ENCODE measurements around the gene CXCL6.

CXCL6 gene

GRCh38 chr4:73828956-73829355, 7.5 kb upstream of the CXCL6 start:
- H3K36me3 Mint-ChIP-seq: no peaks in the 10 kb centered on the region
- no peaks in the 10 kb centered on the region for H3K4me1 Mint-ChIP-seq
- no peak for ATAC-seq
- H3K9me3 Mint-ChIP-seq: peaks cover 2% of the 10 kb centered on the region
- H3K27ac Mint-ChIP-seq: no peak overlapping the region
- H3K4me3 Mint-ChIP-seq: no peak overlapping the region
- DNase-seq (ENCODE audit: low spot score in 2 of 2): no peak

- ATAC-seq (no peak), DNase-seq (ENCODE audit: low spot score in 2 of 2) (no peak)
- Mint-ChIP-seq H3K9me3 (peaks cover 2% of the 10 kb centered on the region), H3K4me3 (no peak overlapping the region), H3K36me3 (no peaks in the 10 kb centered on the region), H3K27ac (no peak overlapping the region), H3K4me1 (no peaks in the 10 kb centered on the region)
Measured at GRCh38 chr4:73831569-73831968, 4.9 kb upstream of the CXCL6 start.

- no peak overlapping the region for H3K27ac Mint-ChIP-seq
- peaks cover 2% of the 10 kb centered on the region for H3K9me3 Mint-ChIP-seq
- H3K4me1 Mint-ChIP-seq: no peaks in the 10 kb centered on the region
- H3K4me3 Mint-ChIP-seq: no peak overlapping the region
- ATAC-seq (no peak), DNase-seq (ENCODE audit: low spot score in 2 of 2) (no peak)
- no peaks in the 10 kb centered on the region for H3K36me3 Mint-ChIP-seq
Measured at GRCh38 chr4:73832651-73833237, 3.7 kb upstream of the CXCL6 start.

GRCh38 chr4:73839071-73839470, 2.6 kb downstream of the CXCL6 start:
- no peak overlapping the region for H3K27ac Mint-ChIP-seq
- H3K4me3 Mint-ChIP-seq: no peak overlapping the region
- H3K9me3 Mint-ChIP-seq: peaks cover 3% of the 10 kb centered on the region
- no peaks in the 10 kb centered on the region for H3K36me3 Mint-ChIP-seq
- DNase-seq (ENCODE audit: low spot score in 2 of 2) (no peak), ATAC-seq (no peak)
- no peaks in the 10 kb centered on the region for H3K4me1 Mint-ChIP-seq

- H3K4me1 Mint-ChIP-seq: no peaks in the 10 kb centered on the region
- H3K27ac Mint-ChIP-seq: no peak overlapping the region
- ATAC-seq: no peak
- peaks cover 3% of the 10 kb centered on the region for H3K9me3 Mint-ChIP-seq
- no peaks in the 10 kb centered on the region for H3K36me3 Mint-ChIP-seq
- no peak overlapping the region for H3K4me3 Mint-ChIP-seq
- DNase-seq (ENCODE audit: low spot score in 2 of 2): no peak
Measured at GRCh38 chr4:73839715-73840114, 3.2 kb downstream of the CXCL6 start.

GRCh38 chr4:73841243-73841925, 4.9 kb downstream of the CXCL6 start:
- no peak overlapping the region for H3K4me3 Mint-ChIP-seq
- H3K4me1 Mint-ChIP-seq: no peaks in the 10 kb centered on the region
- H3K9me3 Mint-ChIP-seq: peaks cover 7% of the 10 kb centered on the region
- no peaks in the 10 kb centered on the region for H3K36me3 Mint-ChIP-seq
- DNase-seq (ENCODE audit: low spot score in 2 of 2): no peak
- ATAC-seq: no peak
- no peak overlapping the region for H3K27ac Mint-ChIP-seq

- no peak for ATAC-seq
- DNase-seq (ENCODE audit: low spot score in 2 of 2): no peak
- no peak overlapping the region for H3K27ac Mint-ChIP-seq
- no peaks in the 10 kb centered on the region for H3K36me3 Mint-ChIP-seq
- no peak overlapping the region for H3K4me3 Mint-ChIP-seq
- H3K4me1 Mint-ChIP-seq: no peaks in the 10 kb centered on the region
- peaks cover 7% of the 10 kb centered on the region for H3K9me3 Mint-ChIP-seq
Measured at GRCh38 chr4:73842696-73843095, 6.2 kb downstream of the CXCL6 start.

- ATAC-seq (no peak), DNase-seq (ENCODE audit: low spot score in 2 of 2) (no peak)
- no peak overlapping the region for H3K4me3 Mint-ChIP-seq
- no peaks in the 10 kb centered on the region for H3K36me3 Mint-ChIP-seq
- H3K9me3 Mint-ChIP-seq: peaks cover 7% of the 10 kb centered on the region
- no peaks in the 10 kb centered on the region for H3K4me1 Mint-ChIP-seq
- H3K27ac Mint-ChIP-seq: no peak overlapping the region
Measured at GRCh38 chr4:73843369-73843768, 6.9 kb downstream of the CXCL6 start.

GRCh38 chr4:73844345-73844744, 7.9 kb downstream of the CXCL6 start:
- no peak for ATAC-seq
- H3K36me3 Mint-ChIP-seq: no peaks in the 10 kb centered on the region
- peaks cover 7% of the 10 kb centered on the region for H3K9me3 Mint-ChIP-seq
- no peak for DNase-seq (ENCODE audit: low spot score in 2 of 2)
- H3K27ac Mint-ChIP-seq: no peak overlapping the region
- H3K4me1 Mint-ChIP-seq: no peaks in the 10 kb centered on the region
- no peak overlapping the region for H3K4me3 Mint-ChIP-seq

GRCh38 chr4:73844806-73845205, 8.3 kb downstream of the CXCL6 start:
- Mint-ChIP-seq H3K9me3 (peaks cover 7% of the 10 kb centered on the region), H3K36me3 (no peaks in the 10 kb centered on the region), H3K27ac (no peak overlapping the region), H3K4me3 (no peak overlapping the region), H3K4me1 (no peaks in the 10 kb centered on the region)
- no peak for DNase-seq (ENCODE audit: low spot score in 2 of 2)
- no peak for ATAC-seq

GRCh38 chr4:73847526-73848182, 11.2 kb downstream of the CXCL6 start:
- Mint-ChIP-seq H3K36me3 (no peaks in the 10 kb centered on the region), H3K27ac (no peak overlapping the region), H3K9me3 (peaks cover 4% of the 10 kb centered on the region), H3K4me3 (no peak overlapping the region), H3K4me1 (no peaks in the 10 kb centered on the region)
- no peak for DNase-seq (ENCODE audit: low spot score in 2 of 2)
- ATAC-seq: peak; percentile 21

GRCh38 chr4:73848183-73848777, 11.8 kb downstream of the CXCL6 start:
- no peak overlapping the region for H3K27ac Mint-ChIP-seq
- ATAC-seq: no peak
- no peaks in the 10 kb centered on the region for H3K4me1 Mint-ChIP-seq
- no peak overlapping the region for H3K4me3 Mint-ChIP-seq
- DNase-seq (ENCODE audit: low spot score in 2 of 2): no peak
- H3K9me3 Mint-ChIP-seq: peaks cover 4% of the 10 kb centered on the region
- no peaks in the 10 kb centered on the region for H3K36me3 Mint-ChIP-seq

- no peaks in the 10 kb centered on the region for H3K9me3 Mint-ChIP-seq
- H3K4me1 Mint-ChIP-seq: no peaks in the 10 kb centered on the region
- H3K36me3 Mint-ChIP-seq: no peaks in the 10 kb centered on the region
- ATAC-seq (no peak), DNase-seq (ENCODE audit: low spot score in 2 of 2) (no peak)
- H3K27ac Mint-ChIP-seq: no peak overlapping the region
- no peak overlapping the region for H3K4me3 Mint-ChIP-seq
Measured at GRCh38 chr4:73850261-73850970, 13.9 kb downstream of the CXCL6 start.

- no peaks in the 10 kb centered on the region for H3K9me3 Mint-ChIP-seq
- no peak overlapping the region for H3K27ac Mint-ChIP-seq
Measured at GRCh38 chr4:73851293-73851692, 14.8 kb downstream of the CXCL6 start.

GRCh38 chr4:73852771-73853170, 16.3 kb downstream of the CXCL6 start:
- Mint-ChIP-seq H3K9me3 (no peaks in the 10 kb centered on the region), H3K4me3 (no peak overlapping the region), H3K4me1 (no peaks in the 10 kb centered on the region), H3K36me3 (no peaks in the 10 kb centered on the region), H3K27ac (no peak overlapping the region)
- no peak for DNase-seq (ENCODE audit: low spot score in 2 of 2)
- ATAC-seq: peak; percentile 6

More at GRCh38 chr4:73851293-73851692, 14.8 kb downstream of the CXCL6 start:
- no peak for ATAC-seq
- DNase-seq (ENCODE audit: low spot score in 2 of 2): no peak
- Mint-ChIP-seq H3K4me1 (no peaks in the 10 kb centered on the region), H3K4me3 (no peak overlapping the region), H3K36me3 (no peaks in the 10 kb centered on the region)

All from stimulated activated effector memory CD8-positive, alpha-beta T cell treated with anti-CD3 and anti-CD28 coated beads, Interleukin-12 subunit alpha, Interleukin-12 subunit beta, amount 100 ng/mL, for 72 hours (primary cell).